H1 (cell line): ENCODE results near the gene PURB. TPM values are rescaled to one million over a fixed set of nuclear protein-coding genes. Genes with fewer than 3 reads are reported as not detected.

ENCODE experiments used
- BACH1 ChIP-seq: IDR thresholded peaks from 2 replicates; pipeline ENCODE4 v1.6.1; 2012; ENCODE audit warnings: low read length, improper control_type of control experiment
- CBX5 ChIP-seq: fragments of 300-800, 300-1000 bp; sonication (generic); IDR thresholded peaks from 2 replicates; pipeline ENCODE4 v1.7.1; 2016; ENCODE audit warnings: antibody characterized with exemption, low read length, low read depth
- CBX8 ChIP-seq: fragments of 300-800, 300-1000 bp; sonication (generic); IDR thresholded peaks from 2 replicates; pipeline ENCODE4 v1.7.1; 2016; ENCODE audit warnings: low read depth, low read length, borderline replicate concordance
- HDAC2 ChIP-seq, 2 experiments: fragments of 300-600 bp in 1 of 2; sonication (generic) in 1 of 2; IDR thresholded peaks; 2 replicates each; pipeline ENCODE4 v1.6.1; 2011 to 2012; ENCODE audit warnings: low read depth in 2 of 2, low read length in 2 of 2, mild to moderate bottlenecking in 2 of 2, moderate library complexity in 2 of 2, borderline replicate concordance in 1 of 2, inconsistent platforms in 1 of 2
- HDAC6 ChIP-seq: IDR thresholded peaks from one replicate; pipeline ENCODE4 v1.7.1; 2012; ENCODE audit warnings: low read depth, mild to moderate bottlenecking, inconsistent platforms, low read length, moderate library complexity
- NRF1 ChIP-seq: IDR thresholded peaks from 2 replicates; pipeline ENCODE4 v1.6.1; 2011; ENCODE audit warnings: mild to moderate bottlenecking, low read depth, low read length, improper control_type of control experiment
- SP1 ChIP-seq: IDR thresholded peaks from 2 replicates; pipeline ENCODE4 v1.6.1; 2011; ENCODE audit warnings: low read depth, low read length
- SRF ChIP-seq: IDR thresholded peaks from 2 replicates; pipeline ENCODE4 v1.6.1; 2011; ENCODE audit warnings: mild to moderate bottlenecking, low read depth, low read length, moderate library complexity
- SUZ12 ChIP-seq: fragments of 200-600 bp; sonication (generic); IDR thresholded peaks from 2 replicates; pipeline ENCODE4 v1.6.1; 2012; ENCODE audit warnings: mild to moderate bottlenecking, inconsistent platforms, low read length, moderate library complexity, mixed read lengths
- polyA plus RNA-seq, 7 experiments: library from polyadenylated mRNA; depleted of rRNA in 3 of 7; stranded (reverse) in 5 of 7; unstranded in 2 of 7; fragments of >200 nt in 5 of 7; fragments of 200-250 nt in 2 of 7; gene quantifications; 1 replicate in 5 of 7; 2 replicates in 1 of 7; 4 replicates in 1 of 7; pipeline versions ENCODE4 v1.2.1 to v1.2.3, GENCODE V29; 2011 to 2013; ENCODE audit warnings: missing spikeins in 2 of 7, mixed read lengths in 2 of 7
- total RNA-seq: library from RNA; stranded (reverse); fragmentation: NEBNext Ultra II Directional; extraction: Animal tissue kit (Norgen Biotek cat#: 25700); gene quantifications from 2 replicates; pipeline ENCODE4 v1.2.1, GENCODE V29; 2021

Gene PURB
- total and polyA plus RNA-seq, 2 of the 8 experiments (the other 6 are each of a cell fraction or from before 2014, with no cell fraction given): 3.3 to 22.7 TPM

DNA sequence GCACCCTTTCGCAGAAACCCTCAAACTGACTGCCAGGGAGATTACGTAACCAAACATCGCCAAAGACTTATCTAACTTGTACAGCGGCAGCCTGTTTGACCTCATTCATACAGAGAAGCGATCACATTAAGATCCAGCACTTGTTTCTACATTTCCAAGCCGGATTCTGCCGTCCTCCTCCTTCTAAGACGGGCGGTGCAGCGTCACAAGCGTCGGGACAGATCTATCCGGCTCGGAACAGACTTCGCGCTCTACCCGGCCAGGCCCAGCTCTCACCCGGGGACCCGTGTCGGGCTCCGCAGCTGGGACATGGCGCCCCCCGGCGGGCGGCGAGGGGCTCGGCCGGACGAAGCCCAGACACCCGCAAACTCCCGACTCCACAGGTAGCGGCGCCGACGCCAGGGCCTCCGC, 37.8 kb downstream of the PURB start (continued):
- TF ChIP-seq SP1 (no peak), HDAC2 (IDR thresholded peaks at IDR 0.05; ENCODE audit: borderline replicate concordance in 1 of 2, low read depth in 2 of 2, low read length in 2 of 2) (0 out of 4 replicates have a peak, but pooled peaks of 1 of the 2 experiments have one; percentile 43), SRF (no peak), BACH1 (no peak), HDAC6 (no peak), CBX5 (no peak), SUZ12 (no peak), CBX8 (no peak), NRF1 (no peak)
